WTC11 (cell line): Measurements from ENCODE around the gene RPP38. TPM values are rescaled to one million over a fixed set of nuclear protein-coding genes. Genes with fewer than 3 reads are reported as not detected.

Experiments used
- ATAC-seq: fragments of 200-7000 bp; cut with Tn5 transposase; 2 replicates; pipeline ENCODE4 v1.10.0; 2021; ENCODE audit warnings: mild to moderate bottlenecking, moderate library complexity
- CTCF ChIA-PET: fragments of 300-600 bp; sonication (Branson Sonifier 250); formaldehyde crosslinking; loops from one replicate; lab custom pipeline; 2021; ENCODE audit warnings: antibody characterized with exemption; lab: Charles Lee
- POLR2A ChIA-PET: fragments of 350-600 bp; sonication (Branson Sonifier 250); formaldehyde crosslinking; loops from one replicate; lab custom pipeline; 2021; ENCODE audit warnings: antibody characterized with exemption; lab: Charles Lee
- DNase-seq: peaks from one replicate; pipeline ENCODE4 v3.0.0; 2021; ENCODE audit warnings: low spot score
- H3K27ac Mint-ChIP-seq: 2 replicates; pipeline ENCODE4 v1.8.0; 2021; ENCODE audit warnings: mixed read lengths
- H3K27me3 Mint-ChIP-seq: 2 replicates; pipeline ENCODE4 v1.8.0; 2021; ENCODE audit warnings: low read depth, mild to moderate bottlenecking, moderate library complexity, mixed read lengths
- H3K36me3 Mint-ChIP-seq: 2 replicates; pipeline ENCODE4 v1.8.0; 2021; ENCODE audit warnings: mixed read lengths
- H3K4me1 Mint-ChIP-seq: 2 replicates; pipeline ENCODE4 v1.8.0; 2022; ENCODE audit warnings: mixed read lengths
- H3K4me3 Mint-ChIP-seq: 2 replicates; pipeline ENCODE4 v1.8.0; 2021; ENCODE audit warnings: mild to moderate bottlenecking, moderate library complexity, mixed read lengths
- H3K9me3 Mint-ChIP-seq: 2 replicates; pipeline ENCODE4 v1.8.0; 2021; ENCODE audit warnings: mixed read lengths
- CBFB ChIP-seq: sonication (generic); formaldehyde crosslinking; IDR thresholded peaks from 2 replicates; pipeline ENCODE4 v1.8.1; 2022; ENCODE audit warnings: mild to moderate bottlenecking, low read depth, missing genetic modification reagents
- CREB1 ChIP-seq: sonication (generic); formaldehyde crosslinking; IDR thresholded peaks from 2 replicates; pipeline ENCODE4 v1.8.0; 2023; ENCODE audit warnings: mild to moderate bottlenecking, missing genetic modification reagents
- IRF1 ChIP-seq: sonication (generic); formaldehyde crosslinking; IDR thresholded peaks from 2 replicates; pipeline ENCODE4 v1.8.0; 2023; ENCODE audit warnings: missing genetic modification reagents
- MXD4 ChIP-seq: fragments of 250-450 bp; sonication (Bioruptor Pico); IDR thresholded peaks from 2 replicates; pipeline ENCODE4 v1.8.0; 2021; ENCODE audit warnings: mild to moderate bottlenecking, moderate library complexity, borderline replicate concordance
- NR1H2 ChIP-seq: sonication (generic); formaldehyde crosslinking; IDR thresholded peaks from 2 replicates; pipeline ENCODE4 v1.9.0; 2021; ENCODE audit warnings: mild to moderate bottlenecking, moderate library complexity, missing genetic modification reagents
- PRRX2 ChIP-seq: fragments of 250-450 bp; sonication (Bioruptor Pico); IDR thresholded peaks from 2 replicates; pipeline ENCODE4 v1.8.0; 2021; ENCODE audit warnings: mild to moderate bottlenecking
- RORB ChIP-seq: fragments of 250-450 bp; sonication (Bioruptor Pico); IDR thresholded peaks from 2 replicates; pipeline ENCODE4 v1.9.0; 2021; ENCODE audit warnings: mild to moderate bottlenecking
- STAT6 ChIP-seq: sonication (generic); formaldehyde crosslinking; conservative IDR thresholded peaks from 2 replicates; pipeline ENCODE4 v1.8.1; 2023; ENCODE audit warnings: mild to moderate bottlenecking, low read depth, missing genetic modification reagents, moderate library complexity
- TEAD1 ChIP-seq: sonication (generic); formaldehyde crosslinking; IDR thresholded peaks from 2 replicates; pipeline ENCODE4 v1.8.0; 2022; ENCODE audit warnings: mild to moderate bottlenecking, missing genetic modification reagents
- TP53 ChIP-seq: sonication (generic); formaldehyde crosslinking; IDR thresholded peaks from 2 replicates; pipeline ENCODE4 v1.8.1; 2023; ENCODE audit warnings: mild to moderate bottlenecking, missing genetic modification reagents
- ZBTB21 ChIP-seq: sonication (generic); formaldehyde crosslinking; IDR thresholded peaks from 2 replicates; pipeline ENCODE4 v1.8.1; 2023; ENCODE audit warnings: mild to moderate bottlenecking, missing genetic modification reagents, borderline replicate concordance
- ZMAT4 ChIP-seq: fragments of 250-450 bp; sonication (Bioruptor Pico); IDR thresholded peaks from 2 replicates; pipeline ENCODE4 v1.9.0; 2021; ENCODE audit warnings: mild to moderate bottlenecking
- ZNF121 ChIP-seq: sonication (generic); formaldehyde crosslinking; IDR thresholded peaks from 2 replicates; pipeline ENCODE4 v1.8.0; 2023; ENCODE audit warnings: missing genetic modification reagents
- ZNF219 ChIP-seq: sonication (generic); formaldehyde crosslinking; IDR thresholded peaks from 2 replicates; pipeline ENCODE4 v1.8.0; 2023; ENCODE audit warnings: missing genetic modification reagents, mild to moderate bottlenecking, borderline replicate concordance
- ZNF232 ChIP-seq: sonication (generic); formaldehyde crosslinking; IDR thresholded peaks from 2 replicates; pipeline ENCODE4 v1.8.0; 2022; ENCODE audit warnings: mild to moderate bottlenecking, missing genetic modification reagents
- ZNF317 ChIP-seq: sonication (generic); formaldehyde crosslinking; IDR thresholded peaks from 2 replicates; pipeline ENCODE4 v1.8.1; 2023; ENCODE audit warnings: low read depth, mild to moderate bottlenecking, moderate library complexity, missing genetic modification reagents, borderline replicate concordance
- ZNF396 ChIP-seq: fragments of 250-450 bp; sonication (Bioruptor Pico); IDR thresholded peaks from 2 replicates; pipeline ENCODE4 v1.8.0; 2021; ENCODE audit warnings: mild to moderate bottlenecking, moderate library complexity, borderline replicate concordance
- ZNF416 ChIP-seq: fragments of 250-450 bp; sonication (Bioruptor Pico); IDR thresholded peaks from 2 replicates; pipeline ENCODE4 v1.9.0; 2021; ENCODE audit warnings: mild to moderate bottlenecking, inconsistent platforms
- total RNA-seq: library from RNA; stranded (reverse); gene quantifications from 3 replicates; pipeline ENCODE4 v1.2.3, GENCODE V29; 2021
- TF ChIP-seq, protein P1 (sequence below): fragments of 250-450 bp; sonication (Bioruptor Pico); IDR thresholded peaks from 2 replicates; pipeline ENCODE4 v1.9.0; 2021; ENCODE audit warnings: mild to moderate bottlenecking
- TF ChIP-seq, protein P2 (sequence below): sonication (generic); formaldehyde crosslinking; IDR thresholded peaks from 2 replicates; pipeline ENCODE4 v1.8.1; 2023; ENCODE audit warnings: mild to moderate bottlenecking, missing genetic modification reagents

Gene RPP38
- total RNA-seq, 1 experiment from 2014 or later = 20.9 TPM

GRCh38 chr10:15091418-15091817 is 5.7 kb upstream of the RPP38 start (continued):
- TF ChIP-seq ZNF219 (CRISPR knock-in tag) (no peak), IRF1 (CRISPR knock-in tag) (no peak), ZNF121 (CRISPR knock-in tag) (no peak), TEAD1 (no peak), PRRX2 (CRISPR knock-in tag) (no peak), CBFB (CRISPR knock-in tag) (no peak), ZNF232 (CRISPR knock-in tag) (no peak)
- TF ChIP-seq, protein P1, sequence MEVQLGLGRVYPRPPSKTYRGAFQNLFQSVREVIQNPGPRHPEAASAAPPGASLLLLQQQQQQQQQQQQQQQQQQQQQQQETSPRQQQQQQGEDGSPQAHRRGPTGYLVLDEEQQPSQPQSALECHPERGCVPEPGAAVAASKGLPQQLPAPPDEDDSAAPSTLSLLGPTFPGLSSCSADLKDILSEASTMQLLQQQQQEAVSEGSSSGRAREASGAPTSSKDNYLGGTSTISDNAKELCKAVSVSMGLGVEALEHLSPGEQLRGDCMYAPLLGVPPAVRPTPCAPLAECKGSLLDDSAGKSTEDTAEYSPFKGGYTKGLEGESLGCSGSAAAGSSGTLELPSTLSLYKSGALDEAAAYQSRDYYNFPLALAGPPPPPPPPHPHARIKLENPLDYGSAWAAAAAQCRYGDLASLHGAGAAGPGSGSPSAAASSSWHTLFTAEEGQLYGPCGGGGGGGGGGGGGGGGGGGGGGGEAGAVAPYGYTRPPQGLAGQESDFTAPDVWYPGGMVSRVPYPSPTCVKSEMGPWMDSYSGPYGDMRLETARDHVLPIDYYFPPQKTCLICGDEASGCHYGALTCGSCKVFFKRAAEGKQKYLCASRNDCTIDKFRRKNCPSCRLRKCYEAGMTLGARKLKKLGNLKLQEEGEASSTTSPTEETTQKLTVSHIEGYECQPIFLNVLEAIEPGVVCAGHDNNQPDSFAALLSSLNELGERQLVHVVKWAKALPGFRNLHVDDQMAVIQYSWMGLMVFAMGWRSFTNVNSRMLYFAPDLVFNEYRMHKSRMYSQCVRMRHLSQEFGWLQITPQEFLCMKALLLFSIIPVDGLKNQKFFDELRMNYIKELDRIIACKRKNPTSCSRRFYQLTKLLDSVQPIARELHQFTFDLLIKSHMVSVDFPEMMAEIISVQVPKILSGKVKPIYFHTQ (CRISPR knock-in tag) = no peak

GRCh38 chr10:15092855-15093408 is 4.2 kb upstream of the RPP38 start:
- Mint-ChIP-seq H3K27ac (no peak overlapping the region), H3K9me3 (no peaks in the 10 kb centered on the region), H3K27me3 (peaks cover 24% of the 10 kb centered on the region), H3K4me1 (peaks cover 4% of the 10 kb centered on the region), H3K4me3 (no peak overlapping the region), H3K36me3 (0 out of 2 replicates have a peak, but pooled peaks cover 4% of the 10 kb centered on the region)
- no peak for DNase-seq
- no peak for ATAC-seq
- POLR2A ChIA-PET = no interaction called here
- TF ChIP-seq NR1H2 (CRISPR knock-in tag) = no peak
- no peak for TF ChIP-seq ZNF396 (CRISPR knock-in tag)
- no peak for TF ChIP-seq CREB1 (CRISPR knock-in tag)
- no peak for TF ChIP-seq CBFB (CRISPR knock-in tag)
- no peak for TF ChIP-seq STAT6
- TF ChIP-seq ZNF317 = no peak
- no peak for TF ChIP-seq ZBTB21 (CRISPR knock-in tag)
- TF ChIP-seq TP53 (CRISPR knock-in tag) = no peak
- CTCF ChIA-PET = no interaction called here

GRCh38 chr10:15096661-15097010 is 519 bp upstream of the RPP38 start:
- DNase-seq (no peak), ATAC-seq (peak; percentile 16; the same call in 1 of the 2 replicates)
- peak overlapping the region; percentile 100 for H3K4me3 Mint-ChIP-seq
- H3K36me3 Mint-ChIP-seq = peaks cover 4% of the 10 kb centered on the region; the same call in 1 of the 2 replicates
- H3K9me3 Mint-ChIP-seq = no peaks in the 10 kb centered on the region
- CTCF ChIA-PET = no interaction called here
- TF ChIP-seq ZBTB21 (CRISPR knock-in tag) (no peak), ZNF219 (CRISPR knock-in tag) (no peak), RORB (CRISPR knock-in tag) (no peak), ZMAT4 (no peak), ZNF416 (CRISPR knock-in tag) (no peak), MXD4 (CRISPR knock-in tag) (no peak)
- TF ChIP-seq, protein P1 (CRISPR knock-in tag) = no peak
- TF ChIP-seq, protein P2, sequence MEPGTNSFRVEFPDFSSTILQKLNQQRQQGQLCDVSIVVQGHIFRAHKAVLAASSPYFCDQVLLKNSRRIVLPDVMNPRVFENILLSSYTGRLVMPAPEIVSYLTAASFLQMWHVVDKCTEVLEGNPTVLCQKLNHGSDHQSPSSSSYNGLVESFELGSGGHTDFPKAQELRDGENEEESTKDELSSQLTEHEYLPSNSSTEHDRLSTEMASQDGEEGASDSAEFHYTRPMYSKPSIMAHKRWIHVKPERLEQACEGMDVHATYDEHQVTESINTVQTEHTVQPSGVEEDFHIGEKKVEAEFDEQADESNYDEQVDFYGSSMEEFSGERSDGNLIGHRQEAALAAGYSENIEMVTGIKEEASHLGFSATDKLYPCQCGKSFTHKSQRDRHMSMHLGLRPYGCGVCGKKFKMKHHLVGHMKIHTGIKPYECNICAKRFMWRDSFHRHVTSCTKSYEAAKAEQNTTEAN (CRISPR knock-in tag) = no peak
- POLR2A ChIA-PET = no interaction called here
- peaks cover 8% of the 10 kb centered on the region for H3K27me3 Mint-ChIP-seq
- peaks cover 10% of the 10 kb centered on the region for H3K4me1 Mint-ChIP-seq
- H3K27ac Mint-ChIP-seq = peak overlapping the region; percentile 55; the same call in 1 of the 2 replicates
